Measurements from ENCODE around the gene IGF2BP1. TPM values are rescaled to one million over a fixed set of nuclear protein-coding genes. Genes with fewer than 3 reads are reported as not detected.

The IGF2BP1 gene
- total and polyA plus RNA-seq, 2 of the 8 experiments (the other 6 are each of a cell fraction or from before 2014, with no cell fraction given) = 41.6 to 513 TPM

GRCh38 chr17:49015179-49015923 is 18.2 kb downstream of the IGF2BP1 start (continued):
- TF ChIP-seq CTBP2 (IDR thresholded peaks at IDR 0.05; ENCODE audit: borderline replicate concordance, insufficient read depth, insufficient read length, low read length) (no peak), RFX5 (IDR thresholded peaks at IDR 0.05; ENCODE audit: borderline replicate concordance, low read depth, low read length) (no peak), YY1 (IDR thresholded peaks at IDR 0.05; ENCODE audit: low read depth, low read length) (no peak), CEBPB (IDR thresholded peaks at IDR 0.05; ENCODE audit: low read depth, low read length) (no peak)
- TF ChIP-seq, protein P1, sequence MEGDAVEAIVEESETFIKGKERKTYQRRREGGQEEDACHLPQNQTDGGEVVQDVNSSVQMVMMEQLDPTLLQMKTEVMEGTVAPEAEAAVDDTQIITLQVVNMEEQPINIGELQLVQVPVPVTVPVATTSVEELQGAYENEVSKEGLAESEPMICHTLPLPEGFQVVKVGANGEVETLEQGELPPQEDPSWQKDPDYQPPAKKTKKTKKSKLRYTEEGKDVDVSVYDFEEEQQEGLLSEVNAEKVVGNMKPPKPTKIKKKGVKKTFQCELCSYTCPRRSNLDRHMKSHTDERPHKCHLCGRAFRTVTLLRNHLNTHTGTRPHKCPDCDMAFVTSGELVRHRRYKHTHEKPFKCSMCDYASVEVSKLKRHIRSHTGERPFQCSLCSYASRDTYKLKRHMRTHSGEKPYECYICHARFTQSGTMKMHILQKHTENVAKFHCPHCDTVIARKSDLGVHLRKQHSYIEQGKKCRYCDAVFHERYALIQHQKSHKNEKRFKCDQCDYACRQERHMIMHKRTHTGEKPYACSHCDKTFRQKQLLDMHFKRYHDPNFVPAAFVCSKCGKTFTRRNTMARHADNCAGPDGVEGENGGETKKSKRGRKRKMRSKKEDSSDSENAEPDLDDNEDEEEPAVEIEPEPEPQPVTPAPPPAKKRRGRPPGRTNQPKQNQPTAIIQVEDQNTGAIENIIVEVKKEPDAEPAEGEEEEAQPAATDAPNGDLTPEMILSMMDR (IDR thresholded peaks at IDR 0.05; ENCODE audit: control extremely low read depth in 1 of 3, insufficient read depth in 1 of 3, low read depth in 1 of 3, low read length in 3 of 3) = no peak
